Vagina (tissue), 2 donors: ENCODE data around the gene DSE. TPM values are rescaled to one million over a fixed set of nuclear protein-coding genes. Genes with fewer than 3 reads are reported as not detected.

Experiments used
- DNase-seq, 2 donors: peaks; one replicate each; pipeline ENCODE4 v3.0.0-alpha.2; 2017; ENCODE audit errors: extremely low spot score in 2 of 2
- H3K27ac ChIP-seq: fragments of 200-600 bp; sonication (generic); one replicate; pipeline ENCODE4 v1.5.1; 2019
- H3K27me3 ChIP-seq: fragments of 200-600 bp; sonication (generic); one replicate; pipeline ENCODE4 v1.5.1; 2019
- H3K36me3 ChIP-seq, 2 donors: fragments of 200-600 bp; sonication (generic); one replicate each; pipeline ENCODE4 v1.5.1; 2017 to 2019
- H3K4me1 ChIP-seq: fragments of 200-600 bp; sonication (generic); one replicate; pipeline ENCODE4 v1.5.1; 2019
- H3K4me3 ChIP-seq, 2 donors: fragments of 200-600 bp; sonication (generic); 1 replicate in 1 of 2; 2 replicates in 1 of 2; pipeline ENCODE4 v1.5.1; 2016 to 2019
- H3K9me3 ChIP-seq: fragments of 200-600 bp; sonication (generic); one replicate; pipeline ENCODE4 v1.5.1; 2019
- CTCF ChIP-seq, 3 experiments: fragments of 450-650 bp in 2 of 3; fragments of 200-600 bp in 1 of 3; sonication (generic) in 1 of 3; IDR thresholded peaks; one replicate each; pipeline ENCODE4 v1.5.1; 2017 to 2019; ENCODE audit warnings: antibody characterized with exemption in 3 of 3, mild to moderate bottlenecking in 2 of 3, moderate library complexity in 2 of 3
- POLR2A ChIP-seq, 2 donors: fragments of 450-650 bp; IDR thresholded peaks; one replicate each; pipeline ENCODE4 v1.6.1; 2017; ENCODE audit warnings: antibody characterized with exemption in 2 of 2, mild to moderate bottlenecking in 2 of 2, moderate library complexity in 2 of 2
- POLR2AphosphoS5 ChIP-seq, 2 donors: sonication (generic); formaldehyde crosslinking; IDR thresholded peaks; one replicate each; pipeline ENCODE4 v1.9.0; 2017; ENCODE audit warnings: antibody characterized with exemption in 2 of 2, mild to moderate bottlenecking in 2 of 2, low read depth in 1 of 2; ENCODE audit not compliant: insufficient read depth in 1 of 2
- intact Hi-C: fragments of 100-400 bp; cut with DNase I; formaldehyde crosslinking; loops from one replicate; pipeline ENCODE4 v1.15.1; 2023
- total RNA-seq: library from RNA; depleted of rRNA; stranded (reverse); fragments of >200 nt; gene quantifications from one replicate; pipeline ENCODE4 v1.2.3, GENCODE V29; 2016

The DSE gene
- total RNA-seq, 1 donor from 2014 or later = 33.1 TPM

GRCh38 chr6:116438590-116439448 lies 68.1 kb downstream of the DSE start:
- intact Hi-C loops = no loop called here
- no peak overlapping the region for H3K4me3 ChIP-seq
- no peak for TF ChIP-seq POLR2A (IDR thresholded peaks at IDR 0.05)
- no peak for TF ChIP-seq CTCF (IDR thresholded peaks at IDR 0.05)
- TF ChIP-seq POLR2AphosphoS5 (IDR thresholded peaks at IDR 0.05; ENCODE audit: insufficient read depth in 1 of 2, low read depth in 1 of 2) = no peak
- peaks cover 0 to 8% of the 10 kb centered on the region in 2 donors for H3K36me3 ChIP-seq
- H3K4me1 ChIP-seq = no peaks in the 10 kb centered on the region
- DNase-seq = no peak
- no peaks in the 10 kb centered on the region for H3K9me3 ChIP-seq
- H3K27ac ChIP-seq = no peak overlapping the region
- H3K27me3 ChIP-seq = no peaks in the 10 kb centered on the region

GRCh38 chr6:116439522-116440051 lies 68.8 kb downstream of the DSE start:
- no peaks in the 10 kb centered on the region for H3K27me3 ChIP-seq
- H3K9me3 ChIP-seq = no peaks in the 10 kb centered on the region
- H3K4me3 ChIP-seq = no peak overlapping the region
- H3K4me1 ChIP-seq = no peaks in the 10 kb centered on the region
- no peak overlapping the region for H3K27ac ChIP-seq
- no peak for DNase-seq
- peaks cover 0 to 8% of the 10 kb centered on the region in 2 donors for H3K36me3 ChIP-seq
- TF ChIP-seq POLR2A (IDR thresholded peaks at IDR 0.05) = no peak
- no peak for TF ChIP-seq CTCF (IDR thresholded peaks at IDR 0.05)
- TF ChIP-seq POLR2AphosphoS5 (IDR thresholded peaks at IDR 0.05; ENCODE audit: insufficient read depth in 1 of 2, low read depth in 1 of 2) = no peak
- intact Hi-C loops = no loop called here

- H3K9me3 ChIP-seq = no peaks in the 10 kb centered on the region
- no peak overlapping the region for H3K27ac ChIP-seq
- no peak overlapping the region for H3K4me3 ChIP-seq
- no peak for DNase-seq
- H3K27me3 ChIP-seq = no peaks in the 10 kb centered on the region
- intact Hi-C loops = no loop called here
- H3K4me1 ChIP-seq = peaks cover 6% of the 10 kb centered on the region
- TF ChIP-seq POLR2AphosphoS5 (IDR thresholded peaks at IDR 0.05; ENCODE audit: insufficient read depth in 1 of 2, low read depth in 1 of 2) = no peak
- TF ChIP-seq CTCF (IDR thresholded peaks at IDR 0.05) = no peak
- no peak for TF ChIP-seq POLR2A (IDR thresholded peaks at IDR 0.05)
- no peaks in the 10 kb centered on the region for H3K36me3 ChIP-seq
Observed at GRCh38 chr6:116443105-116443504, 72.4 kb downstream of the DSE start.

- H3K27me3 ChIP-seq = no peaks in the 10 kb centered on the region
- no peaks in the 10 kb centered on the region for H3K36me3 ChIP-seq
- no peak for DNase-seq
- no peak overlapping the region for H3K4me3 ChIP-seq
- no peaks in the 10 kb centered on the region for H3K9me3 ChIP-seq
- H3K4me1 ChIP-seq = peaks cover 6% of the 10 kb centered on the region
- intact Hi-C loops = no loop called here
- H3K27ac ChIP-seq = no peak overlapping the region
- no peak for TF ChIP-seq POLR2AphosphoS5 (IDR thresholded peaks at IDR 0.05; ENCODE audit: insufficient read depth in 1 of 2, low read depth in 1 of 2)
- no peak for TF ChIP-seq POLR2A (IDR thresholded peaks at IDR 0.05)
- TF ChIP-seq CTCF (IDR thresholded peaks at IDR 0.05) = peak in 1 of 3 experiments; percentile 19
Observed at GRCh38 chr6:116444092-116444491, 73.3 kb downstream of the DSE start.

GRCh38 chr6:116444575-116444974 lies 73.8 kb downstream of the DSE start:
- TF ChIP-seq POLR2AphosphoS5 (IDR thresholded peaks at IDR 0.05; ENCODE audit: insufficient read depth in 1 of 2, low read depth in 1 of 2) (no peak), CTCF (IDR thresholded peaks at IDR 0.05) (no peak), POLR2A (IDR thresholded peaks at IDR 0.05) (no peak)
- no peak for DNase-seq
- Histone ChIP-seq H3K36me3 (no peaks in the 10 kb centered on the region), H3K27me3 (no peaks in the 10 kb centered on the region), H3K4me3 (no peak overlapping the region), H3K27ac (no peak overlapping the region), H3K9me3 (no peaks in the 10 kb centered on the region), H3K4me1 (peaks cover 6% of the 10 kb centered on the region)
- intact Hi-C loops = no loop called here
